HEK293 (cell line): ENCODE data around the gene NCF2.
A peak's percentile ranks its signal among the peaks of the same experiment; 100 is the strongest.

Experiments used
- EGR2 ChIP-seq: fragments of 450-650 bp; formaldehyde crosslinking; IDR thresholded peaks from 2 replicates; pipeline ENCODE4 v1.5.1; 2016; ENCODE audit warnings: low read depth, missing biosample characterization, missing genetic modification characterization
- GLI4 ChIP-seq: fragments of 450-650 bp; formaldehyde crosslinking; IDR thresholded peaks from 2 replicates; pipeline ENCODE4 v1.5.1; 2016; ENCODE audit warnings: missing biosample characterization, missing genetic modification characterization
- HOXA7 ChIP-seq: sonication (generic); formaldehyde crosslinking; IDR thresholded peaks from 2 replicates; pipeline ENCODE4 v1.8.1; 2022; ENCODE audit warnings: missing genetic modification reagents, borderline replicate concordance
- KLF16 ChIP-seq: fragments of 450-650 bp; formaldehyde crosslinking; IDR thresholded peaks from 2 replicates; pipeline ENCODE4 v1.5.1; 2017; ENCODE audit warnings: missing biosample characterization, missing genetic modification characterization
- KLF9 ChIP-seq: fragments of 450-650 bp; formaldehyde crosslinking; IDR thresholded peaks from 2 replicates; pipeline ENCODE4 v1.5.1; 2016; ENCODE audit warnings: missing biosample characterization, missing genetic modification characterization, low read depth
- ZBTB1 ChIP-seq: fragments of 450-650 bp; formaldehyde crosslinking; IDR thresholded peaks from 2 replicates; pipeline ENCODE4 v1.5.1; 2016; ENCODE audit warnings: missing biosample characterization, missing genetic modification characterization
- ZBTB7A ChIP-seq: fragments of 450-650 bp; formaldehyde crosslinking; IDR thresholded peaks from 2 replicates; pipeline ENCODE4 v1.5.1; 2016; ENCODE audit warnings: low read depth, missing biosample characterization, missing genetic modification characterization
- ZEB2 ChIP-seq: fragments of 450-650 bp; formaldehyde crosslinking; IDR thresholded peaks from 2 replicates; pipeline ENCODE4 v1.5.1; 2016; ENCODE audit warnings: missing biosample characterization, missing genetic modification characterization
- ZFHX2 ChIP-seq: fragments of 450-650 bp; formaldehyde crosslinking; conservative IDR thresholded peaks from 2 replicates; pipeline ENCODE4 v1.5.1; 2016; ENCODE audit warnings: missing biosample characterization, missing genetic modification characterization
- ZFP69B ChIP-seq: fragments of 450-650 bp; formaldehyde crosslinking; IDR thresholded peaks from 2 replicates; pipeline ENCODE4 v1.5.1; 2016; ENCODE audit warnings: missing biosample characterization, missing genetic modification characterization
- ZNF138 ChIP-seq: fragments of 450-650 bp; formaldehyde crosslinking; IDR thresholded peaks from 2 replicates; pipeline ENCODE4 v1.5.1; 2016; ENCODE audit warnings: missing biosample characterization, missing genetic modification characterization, borderline replicate concordance
- ZNF155 ChIP-seq: fragments of 450-650 bp; formaldehyde crosslinking; IDR thresholded peaks from 2 replicates; pipeline ENCODE4 v1.5.1; 2016; ENCODE audit warnings: missing biosample characterization, missing genetic modification characterization
- ZNF169 ChIP-seq: fragments of 450-650 bp; formaldehyde crosslinking; IDR thresholded peaks from 2 replicates; pipeline ENCODE4 v1.5.1; 2016; ENCODE audit warnings: missing biosample characterization, missing genetic modification characterization
- ZNF184 ChIP-seq: fragments of 450-650 bp; IDR thresholded peaks from 2 replicates; pipeline ENCODE4 v1.5.1; 2018; ENCODE audit warnings: missing biosample characterization, mild to moderate bottlenecking, missing genetic modification characterization
- ZNF302 ChIP-seq: fragments of 450-650 bp; formaldehyde crosslinking; IDR thresholded peaks from 2 replicates; pipeline ENCODE4 v1.5.1; 2016; ENCODE audit warnings: missing biosample characterization, missing genetic modification characterization, low read depth
- ZNF324 ChIP-seq: fragments of 450-650 bp; formaldehyde crosslinking; IDR thresholded peaks from 2 replicates; pipeline ENCODE4 v1.5.1; 2016; ENCODE audit warnings: missing biosample characterization, missing genetic modification characterization
- ZNF362 ChIP-seq: fragments of 450-650 bp; formaldehyde crosslinking; IDR thresholded peaks from 2 replicates; pipeline ENCODE4 v1.5.1; 2016; ENCODE audit warnings: missing biosample characterization, missing genetic modification characterization
- ZNF366 ChIP-seq: fragments of 450-650 bp; formaldehyde crosslinking; conservative IDR thresholded peaks from 2 replicates; pipeline ENCODE4 v1.5.1; 2016; ENCODE audit warnings: missing biosample characterization, missing genetic modification characterization
- ZNF416 ChIP-seq: fragments of 450-650 bp; formaldehyde crosslinking; IDR thresholded peaks from 2 replicates; pipeline ENCODE4 v1.5.1; 2016; ENCODE audit warnings: missing biosample characterization, missing genetic modification characterization
- ZNF501 ChIP-seq: fragments of 450-650 bp; formaldehyde crosslinking; IDR thresholded peaks from 2 replicates; pipeline ENCODE4 v1.5.1; 2016; ENCODE audit warnings: missing biosample characterization, missing genetic modification characterization
- ZNF518A ChIP-seq: fragments of 450-650 bp; formaldehyde crosslinking; conservative IDR thresholded peaks from 2 replicates; pipeline ENCODE4 v1.5.1; 2016; ENCODE audit warnings: low read depth, missing biosample characterization, missing genetic modification characterization
- ZNF600 ChIP-seq: fragments of 450-650 bp; formaldehyde crosslinking; IDR thresholded peaks from 2 replicates; pipeline ENCODE4 v1.5.1; 2016; ENCODE audit warnings: missing biosample characterization, missing genetic modification characterization
- ZNF629 ChIP-seq: fragments of 450-650 bp; formaldehyde crosslinking; IDR thresholded peaks from 2 replicates; pipeline ENCODE4 v1.5.1; 2017; ENCODE audit warnings: missing biosample characterization, missing genetic modification characterization
- ZNF639 ChIP-seq: fragments of 450-650 bp; formaldehyde crosslinking; IDR thresholded peaks from 2 replicates; pipeline ENCODE4 v1.5.1; 2016; ENCODE audit warnings: missing biosample characterization, missing genetic modification characterization
- ZNF707 ChIP-seq: fragments of 450-650 bp; formaldehyde crosslinking; IDR thresholded peaks from 2 replicates; pipeline ENCODE4 v1.5.1; 2016; ENCODE audit warnings: missing biosample characterization, missing genetic modification characterization
- ZNF777 ChIP-seq: fragments of 450-650 bp; formaldehyde crosslinking; IDR thresholded peaks from 2 replicates; pipeline ENCODE4 v1.5.1; 2017; ENCODE audit warnings: missing biosample characterization, missing genetic modification characterization, borderline replicate concordance
- ZNF792 ChIP-seq: fragments of 450-650 bp; formaldehyde crosslinking; IDR thresholded peaks from 2 replicates; pipeline ENCODE4 v1.5.1; 2016; ENCODE audit warnings: missing biosample characterization, missing genetic modification characterization
- TF ChIP-seq, protein P1 (sequence below): fragments of 450-650 bp; formaldehyde crosslinking; IDR thresholded peaks from 2 replicates; pipeline ENCODE4 v1.5.1; 2016; ENCODE audit warnings: missing biosample characterization, missing genetic modification characterization
- TF ChIP-seq, protein P2 (sequence below): fragments of 450-650 bp; formaldehyde crosslinking; IDR thresholded peaks from 2 replicates; pipeline ENCODE4 v1.5.1; 2016; ENCODE audit warnings: missing biosample characterization, missing genetic modification characterization

Gene NCF2

DNA sequence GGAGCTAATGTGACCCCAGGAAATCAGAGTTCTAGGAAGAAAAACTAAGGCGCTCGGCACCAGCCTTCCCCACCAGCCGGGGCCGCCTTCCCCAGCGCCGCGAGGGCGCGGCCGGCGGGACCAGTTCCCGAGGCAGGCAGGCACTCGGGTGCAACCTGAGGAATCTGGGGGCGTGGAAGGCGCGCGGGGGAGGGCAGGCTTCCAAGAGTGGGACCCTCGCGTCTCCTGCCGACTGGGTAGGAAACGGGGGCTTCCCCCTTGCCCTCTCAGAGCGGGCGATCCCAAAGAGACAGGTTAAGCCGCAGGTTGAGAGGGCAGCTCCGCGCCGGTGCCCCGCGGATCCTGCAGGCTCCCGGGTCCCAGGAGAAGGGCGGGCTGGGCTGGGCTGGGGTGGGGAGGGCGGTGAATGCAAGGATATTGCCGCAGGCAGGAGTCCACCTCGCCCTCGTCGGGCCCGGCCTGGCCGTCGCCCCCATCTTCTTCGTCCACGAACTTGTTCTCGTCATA lies 44.9 kb upstream of the NCF2 start (continued):
- TF ChIP-seq ZNF302 (tag by site-specific recombination) (no peak), ZNF501 (tag by site-specific recombination) (peak; percentile 35; the same call in 1 of the 2 replicates), ZNF362 (tag by site-specific recombination) (no peak), ZNF639 (tag by site-specific recombination) (no peak; the same call in 1 of the 2 replicates), ZFP69B (tag by site-specific recombination) (0 out of 2 replicates have a peak, but pooled peaks have one; percentile 36), ZNF184 (tag by site-specific recombination) (no peak), ZNF324 (tag by site-specific recombination) (peak; percentile 39; the same call in 1 of the 2 replicates), ZNF518A (tag by site-specific recombination) (no peak), ZNF416 (tag by site-specific recombination) (no peak), ZNF777 (tag by site-specific recombination) (no peak), KLF9 (tag by site-specific recombination) (peak; percentile 53; the same call in 1 of the 2 replicates), ZFHX2 (tag by site-specific recombination) (peak; percentile 72), HOXA7 (no peak), ZBTB7A (tag by site-specific recombination) (no peak), ZEB2 (tag by site-specific recombination) (no peak), KLF16 (tag by site-specific recombination) (peak; percentile 86; the same call in 1 of the 2 replicates), ZNF155 (tag by site-specific recombination) (no peak), GLI4 (no peak), ZNF600 (tag by site-specific recombination) (peak; percentile 72; the same call in 1 of the 2 replicates), ZNF169 (tag by site-specific recombination) (no peak), ZBTB1 (tag by site-specific recombination) (no peak), ZNF792 (tag by site-specific recombination) (0 out of 2 replicates have a peak, but pooled peaks have one; percentile 59), ZNF707 (tag by site-specific recombination) (no peak), ZNF629 (tag by site-specific recombination) (no peak), ZNF366 (tag by site-specific recombination) (no peak), EGR2 (tag by site-specific recombination) (peak; percentile 59), ZNF138 (tag by site-specific recombination) (no peak)
- TF ChIP-seq, protein P1, sequence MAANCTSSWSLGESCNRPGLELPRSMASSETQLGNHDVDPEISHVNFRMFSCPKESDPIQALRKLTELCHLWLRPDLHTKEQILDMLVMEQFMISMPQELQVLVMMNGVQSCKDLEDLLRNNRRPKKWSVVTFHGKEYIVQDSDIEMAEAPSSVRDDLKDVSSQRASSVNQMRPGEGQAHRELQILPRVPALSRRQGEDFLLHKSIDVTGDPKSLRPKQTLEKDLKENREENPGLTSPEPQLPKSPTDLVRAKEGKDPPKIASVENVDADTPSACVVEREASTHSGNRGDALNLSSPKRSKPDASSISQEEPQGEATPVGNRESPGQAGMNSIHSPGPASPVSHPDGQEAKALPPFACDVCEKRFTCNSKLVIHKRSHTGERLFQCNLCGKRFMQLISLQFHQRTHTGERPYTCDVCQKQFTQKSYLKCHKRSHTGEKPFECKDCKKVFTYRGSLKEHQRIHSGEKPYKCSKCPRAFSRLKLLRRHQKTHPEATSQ (tag by site-specific recombination) = no peak
- TF ChIP-seq, protein P2, sequence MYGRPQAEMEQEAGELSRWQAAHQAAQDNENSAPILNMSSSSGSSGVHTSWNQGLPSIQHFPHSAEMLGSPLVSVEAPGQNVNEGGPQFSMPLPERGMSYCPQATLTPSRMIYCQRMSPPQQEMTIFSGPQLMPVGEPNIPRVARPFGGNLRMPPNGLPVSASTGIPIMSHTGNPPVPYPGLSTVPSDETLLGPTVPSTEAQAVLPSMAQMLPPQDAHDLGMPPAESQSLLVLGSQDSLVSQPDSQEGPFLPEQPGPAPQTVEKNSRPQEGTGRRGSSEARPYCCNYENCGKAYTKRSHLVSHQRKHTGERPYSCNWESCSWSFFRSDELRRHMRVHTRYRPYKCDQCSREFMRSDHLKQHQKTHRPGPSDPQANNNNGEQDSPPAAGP (tag by site-specific recombination) = 0 out of 2 replicates have a peak, but pooled peaks have one; percentile 78
